ENCODE results near the gene ARID4B. TPM values are rescaled to one million over a fixed set of nuclear protein-coding genes. Genes with fewer than 3 reads are reported as not detected.
A peak's percentile ranks its signal among the peaks of the same experiment; 100 is the strongest.

ARID4B gene
- total and polyA plus RNA-seq, 7 experiments from 2014 or later = 60.8 to 124 (median 86.3) TPM

DNA sequence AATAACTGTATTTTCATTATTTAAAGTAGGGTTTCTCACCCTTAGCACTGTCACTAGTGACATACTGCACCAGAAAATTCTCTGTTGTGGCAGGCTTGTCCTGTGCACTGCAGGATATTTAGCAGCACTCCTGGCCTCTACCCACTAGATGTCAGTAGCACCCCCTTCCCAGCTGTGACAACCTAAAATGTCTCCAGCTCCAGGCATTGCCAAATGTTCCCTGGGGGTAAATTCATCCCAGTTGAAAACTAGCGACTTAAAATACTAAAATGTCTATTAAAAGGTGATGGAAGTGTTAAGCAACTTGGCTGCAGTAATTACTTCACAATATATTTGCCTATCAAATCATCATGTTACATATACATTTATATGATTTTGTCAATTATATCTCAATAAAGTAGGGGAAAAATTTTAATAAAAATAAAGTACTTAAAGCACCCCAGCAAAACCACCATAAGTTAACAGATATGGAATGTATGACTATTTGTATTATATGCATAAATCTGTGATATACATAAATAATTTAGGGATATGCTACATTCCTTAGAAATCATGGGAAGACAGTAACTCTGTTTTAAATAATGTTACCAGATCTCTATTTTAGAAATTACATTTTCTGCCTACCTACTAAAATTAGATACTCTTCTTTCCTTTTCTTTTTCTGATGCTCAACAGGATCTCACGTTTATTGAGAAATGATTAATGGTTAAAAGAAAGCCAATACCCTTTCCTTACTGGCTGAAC lies 74.6 kb downstream of the ARID4B start:
- no peaks in the 10 kb centered on the region for H3K27me3 Mint-ChIP-seq
- Histone ChIP-seq H3K27ac (ENCODE audit: low read depth, low read length) (no peak overlapping the region), H3K4me1 (ENCODE audit: control insufficient read depth in 2 of 2, insufficient read depth in 2 of 2, low read length in 2 of 2) (peaks cover 0 to 5% of the 10 kb centered on the region in 2 donors), H3K27me3 (ENCODE audit: control insufficient read depth in 2 of 2, insufficient read depth in 2 of 2, low read length in 2 of 2) (no peaks in the 10 kb centered on the region), H3K36me3 (ENCODE audit: control insufficient read depth in 2 of 3, insufficient read depth in 3 of 3, low read length in 3 of 3) (peaks cover 0 to 16% (median 10%) of the 10 kb centered on the region in 3 experiments), H3K9me3 (ENCODE audit: control insufficient read depth in 2 of 3, low read length in 3 of 3) (no peaks in the 10 kb centered on the region), H3K4me3 (ENCODE audit: low read length) (no peak overlapping the region)
- ChIA-PET CTCF (interaction anchor here (0.6 to 3.2 kb wide), 8 partner anchors 13 to 171 kb away, joined by 3 to 34 read pairs (median 3); no protein-coding TSS in a partner anchor), POLR2A (no interaction called here)
- intact Hi-C loops (cut with micrococcal nuclease) = loop anchor here (1.0 to 5.0 kb wide), 10 partner anchors 9 to 766 kb away; partner anchors contain the start of genes ARID4B (in 2 of the 2), B3GALNT2 (in 2 of the 2), GGPS1 (in 2 of the 2) and TBCE (in 1 of the 2)
- peak overlapping the region in 5 of 9 donors; percentile 16 to 65 (median 23) for H3K27ac Mint-ChIP-seq
- peaks cover 0 to 16% (median 9%) of the 10 kb centered on the region in 5 donors for H3K36me3 Mint-ChIP-seq
- DNase-seq (peak; percentile 27 to 70 (median 63)), ATAC-seq (peak; percentile 96)
- no peak overlapping the region for H3K4me3 Mint-ChIP-seq
- H3K9me3 Mint-ChIP-seq = no peaks in the 10 kb centered on the region
- H3K4me1 Mint-ChIP-seq = peaks cover 13 to 51% (median 41%) of the 10 kb centered on the region in 7 donors

DNA sequence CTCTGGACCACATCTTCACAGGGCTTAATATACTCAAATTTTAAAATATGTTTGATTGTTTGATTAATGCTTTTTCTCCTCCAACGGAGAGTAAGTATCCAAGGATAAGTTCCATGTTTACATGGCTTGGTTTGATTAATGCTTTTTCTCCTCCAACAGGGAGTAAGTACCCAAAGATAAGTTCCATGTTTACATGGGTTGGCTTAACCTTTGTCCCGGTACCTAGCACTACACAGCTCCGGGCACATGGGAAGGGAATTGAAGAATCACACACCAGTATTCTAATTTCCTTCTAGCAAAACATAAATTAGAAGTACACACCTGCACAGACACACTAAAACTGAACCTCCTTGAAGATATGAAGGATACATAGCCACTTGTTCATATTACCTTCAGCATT lies 77.5 kb downstream of the ARID4B start:
- no peak overlapping the region for H3K27ac Mint-ChIP-seq
- no peaks in the 10 kb centered on the region for H3K27me3 ChIP-seq (ENCODE audit: control insufficient read depth in 2 of 2, insufficient read depth in 2 of 2, low read length in 2 of 2)
- H3K9me3 ChIP-seq (ENCODE audit: control insufficient read depth in 2 of 3, low read length in 3 of 3) = no peaks in the 10 kb centered on the region

DNA sequence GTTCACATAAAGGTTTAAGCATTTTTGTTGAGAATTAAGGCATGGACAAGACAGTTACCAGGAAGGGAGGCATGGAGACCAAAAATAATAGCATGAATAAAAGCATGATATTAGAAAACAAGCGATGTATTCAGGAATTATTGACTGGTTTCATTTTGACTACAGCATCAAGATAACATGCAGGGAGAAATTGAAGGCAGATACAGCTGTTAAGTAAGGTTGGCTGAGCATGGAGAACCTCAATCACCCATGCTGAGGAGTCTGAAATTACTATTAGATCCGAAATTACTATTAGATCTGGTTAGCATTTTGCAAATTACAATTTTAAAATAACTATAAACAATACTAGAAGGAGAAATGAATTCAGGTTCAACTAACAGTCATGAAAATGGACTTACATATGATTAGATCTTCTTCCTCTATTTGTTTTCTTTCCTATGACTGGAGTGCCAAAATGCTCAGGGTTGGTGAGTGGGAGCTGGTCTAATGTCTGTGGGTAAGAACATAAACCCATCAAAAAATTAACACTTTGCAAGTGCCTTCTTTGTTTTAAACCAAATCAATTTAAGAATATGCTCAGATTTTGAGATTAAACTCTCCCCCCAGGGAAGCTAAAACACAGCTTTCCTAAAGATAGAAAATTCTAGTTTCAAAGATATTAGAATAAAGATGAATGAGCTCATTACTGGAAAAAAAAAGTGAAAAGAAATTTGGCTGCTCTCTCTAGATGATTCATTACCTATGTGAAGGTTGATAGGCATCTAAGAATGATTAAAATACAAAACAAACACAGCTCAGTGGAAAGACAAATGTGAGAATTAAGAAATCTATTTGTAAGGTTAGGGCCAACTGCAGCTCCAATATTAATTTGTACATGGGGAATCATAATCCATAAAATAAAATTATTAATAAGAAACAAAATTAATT lies 81.7 kb downstream of the ARID4B start:
- ATAC-seq = no peak
- Histone ChIP-seq H3K4me1 (ENCODE audit: control insufficient read depth in 2 of 2, insufficient read depth in 2 of 2, low read length in 2 of 2) (peaks cover 13 to 18% of the 10 kb centered on the region in 2 donors), H3K36me3 (ENCODE audit: control insufficient read depth in 2 of 3, insufficient read depth in 3 of 3, low read length in 3 of 3) (peaks cover 0 to 15% (median 3%) of the 10 kb centered on the region in 3 experiments), H3K27me3 (ENCODE audit: control insufficient read depth in 2 of 2, insufficient read depth in 2 of 2, low read length in 2 of 2) (no peaks in the 10 kb centered on the region), H3K4me3 (ENCODE audit: low read length) (no peak overlapping the region), H3K27ac (ENCODE audit: low read depth, low read length) (peak overlapping the region; percentile 39), H3K9me3 (ENCODE audit: control insufficient read depth in 2 of 3, low read length in 3 of 3) (no peaks in the 10 kb centered on the region)
- POLR2A ChIA-PET = interaction anchor here (0.8 to 1.0 kb wide), 2 partner anchors 9 to 14 kb away, joined by 3 to 4 read pairs; no protein-coding TSS in a partner anchor
- H3K27ac Mint-ChIP-seq = peak overlapping the region in 7 of 9 donors; percentile 5 to 79 (median 52)
- DNase-seq = no peak
- CTCF ChIA-PET = interaction anchor here (0.9 to 1.5 kb wide), 2 partner anchors 114 to 170 kb away, joined by 3 to 5 read pairs; no protein-coding TSS in a partner anchor
- H3K4me3 Mint-ChIP-seq = peak overlapping the region in 6 of 10 donors; percentile 14 to 47 (median 33)
- no peaks in the 10 kb centered on the region for H3K27me3 Mint-ChIP-seq
- H3K36me3 Mint-ChIP-seq = peaks cover 10 to 25% (median 16%) of the 10 kb centered on the region in 5 donors
- H3K9me3 Mint-ChIP-seq = no peaks in the 10 kb centered on the region
- intact Hi-C loops (cut with micrococcal nuclease) = loop anchor here in 1 of 2 donors (10.0 kb wide), 1 partner anchor 141 kb away; no protein-coding TSS in a partner anchor
- peaks cover 17 to 57% (median 48%) of the 10 kb centered on the region in 7 donors for H3K4me1 Mint-ChIP-seq

More for the DNA sequence above, 77.5 kb downstream of the ARID4B start:
- intact Hi-C loops (cut with micrococcal nuclease) = loop anchor here (5.0 kb wide), 3 partner anchors 148 to 763 kb away; partner anchors contain the start of gene B3GALNT2 (in 2 of the 2)
- Mint-ChIP-seq H3K27me3 (no peaks in the 10 kb centered on the region), H3K9me3 (no peaks in the 10 kb centered on the region), H3K4me3 (no peak overlapping the region), H3K4me1 (peaks cover 10 to 49% (median 47%) of the 10 kb centered on the region in 7 donors), H3K36me3 (peaks cover 4 to 27% (median 16%) of the 10 kb centered on the region in 5 donors)
- POLR2A ChIA-PET = no interaction called here
- CTCF ChIA-PET = interaction anchor here (0.6 to 3.2 kb wide), 2 partner anchors 109 to 166 kb away, joined by 3 to 34 read pairs; no protein-coding TSS in a partner anchor
- H3K36me3 ChIP-seq (ENCODE audit: control insufficient read depth in 2 of 3, insufficient read depth in 3 of 3, low read length in 3 of 3) = peaks cover 0 to 16% (median 15%) of the 10 kb centered on the region in 3 experiments
- no peak overlapping the region for H3K4me3 ChIP-seq (ENCODE audit: low read length)
- H3K27ac ChIP-seq (ENCODE audit: low read depth, low read length) = no peak overlapping the region
- ATAC-seq (no peak), DNase-seq (no peak)
- peaks cover 11 to 17% of the 10 kb centered on the region in 2 donors for H3K4me1 ChIP-seq (ENCODE audit: control insufficient read depth in 2 of 2, insufficient read depth in 2 of 2, low read length in 2 of 2)

DNA sequence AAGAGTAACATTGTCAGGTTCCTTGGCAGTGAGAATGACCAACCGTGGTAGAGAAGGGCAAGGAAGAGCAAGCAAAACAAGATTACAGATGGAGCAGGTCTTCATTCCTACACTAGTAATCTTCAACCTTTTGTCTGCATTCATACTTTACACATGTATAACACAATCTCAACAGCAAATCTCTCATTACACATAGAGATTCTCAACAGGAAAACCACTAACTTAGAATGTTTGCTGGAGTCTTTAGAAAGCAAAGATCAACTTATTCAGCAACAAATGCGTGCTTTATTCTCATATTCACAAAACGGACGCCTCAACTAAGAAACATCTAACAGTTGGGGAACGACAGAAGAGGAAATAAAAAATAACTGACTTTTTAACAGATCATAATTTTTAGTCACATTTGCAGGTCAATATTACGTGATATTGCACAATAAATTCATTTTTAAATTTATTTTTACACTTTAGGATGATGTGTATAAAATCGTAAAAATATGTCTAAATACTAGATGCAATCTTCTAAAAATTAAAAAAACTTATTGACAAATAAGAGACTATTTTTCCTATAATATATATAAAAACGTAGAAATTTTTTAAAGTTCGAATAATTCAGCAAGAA lies 82.9 kb downstream of the ARID4B start:
- Mint-ChIP-seq H3K4me1 (peaks cover 24 to 68% (median 59%) of the 10 kb centered on the region in 7 donors), H3K27me3 (no peaks in the 10 kb centered on the region), H3K9me3 (no peaks in the 10 kb centered on the region), H3K4me3 (peak overlapping the region in 9 of 10 donors; percentile 6 to 77 (median 56)), H3K36me3 (peaks cover 10 to 18% (median 16%) of the 10 kb centered on the region in 5 donors), H3K27ac (peak overlapping the region; percentile 6 to 70 (median 41))
- DNase-seq (peak in 3 of 9 donors; percentile 14 to 28 (median 21)), ATAC-seq (peak; percentile 27)
- POLR2A ChIA-PET = no interaction called here
- H3K4me3 ChIP-seq (ENCODE audit: low read length) = no peak overlapping the region
- peaks cover 0 to 5% (median 0%) of the 10 kb centered on the region in 3 experiments for H3K36me3 ChIP-seq (ENCODE audit: control insufficient read depth in 2 of 3, insufficient read depth in 3 of 3, low read length in 3 of 3)
- no peak overlapping the region for H3K27ac ChIP-seq (ENCODE audit: low read depth, low read length)
- intact Hi-C loops (cut with micrococcal nuclease) = loop anchor here in 1 of 2 donors (1.0 to 10.0 kb wide), 2 partner anchors 8 to 140 kb away; no protein-coding TSS in a partner anchor
- H3K9me3 ChIP-seq (ENCODE audit: control insufficient read depth in 2 of 3, low read length in 3 of 3) = no peaks in the 10 kb centered on the region
- H3K27me3 ChIP-seq (ENCODE audit: control insufficient read depth in 2 of 2, insufficient read depth in 2 of 2, low read length in 2 of 2) = no peaks in the 10 kb centered on the region
- CTCF ChIA-PET = interaction anchor here (2.4 kb wide), 1 partner anchor 171 kb away, joined by 21 read pairs; no protein-coding TSS in a partner anchor
- H3K4me1 ChIP-seq (ENCODE audit: control insufficient read depth in 2 of 2, insufficient read depth in 2 of 2, low read length in 2 of 2) = peaks cover 17 to 18% of the 10 kb centered on the region in 2 donors

DNA sequence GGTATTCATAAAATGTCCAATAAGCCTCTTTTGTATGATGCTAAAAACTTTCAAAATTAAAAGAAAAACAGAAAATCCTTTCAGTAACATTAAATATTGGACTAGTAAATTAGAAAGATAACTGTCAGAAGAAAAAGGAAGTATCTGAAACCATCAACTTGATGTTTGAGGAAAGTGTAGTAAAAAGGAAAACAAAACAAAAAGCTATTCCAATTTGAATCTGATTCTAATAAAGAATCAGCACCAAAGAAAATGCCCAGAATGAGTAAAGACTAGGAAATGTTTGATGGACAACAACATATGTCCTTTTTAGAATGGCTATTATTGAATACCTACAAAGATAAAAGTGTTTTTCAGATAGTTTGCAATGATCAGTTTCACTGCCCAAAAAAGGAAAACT lies 87.0 kb downstream of the ARID4B start:
- Mint-ChIP-seq H3K27ac (peak overlapping the region in 5 of 9 donors; percentile 13 to 76 (median 32)), H3K4me1 (peaks cover 20 to 62% (median 51%) of the 10 kb centered on the region in 7 donors), H3K27me3 (no peaks in the 10 kb centered on the region), H3K9me3 (no peaks in the 10 kb centered on the region), H3K36me3 (peaks cover 10 to 27% (median 16%) of the 10 kb centered on the region in 5 donors), H3K4me3 (peak overlapping the region in 3 of 10 donors; percentile 2 to 19 (median 12))
- no peaks in the 10 kb centered on the region for H3K27me3 ChIP-seq (ENCODE audit: control insufficient read depth in 2 of 2, insufficient read depth in 2 of 2, low read length in 2 of 2)
- no peak overlapping the region for H3K27ac ChIP-seq (ENCODE audit: low read depth, low read length)
- ATAC-seq (no peak), DNase-seq (no peak)
- intact Hi-C loops (cut with micrococcal nuclease) = loop anchor here in 1 of 2 donors (10.0 kb wide), 1 partner anchor 136 kb away; no protein-coding TSS in a partner anchor
- H3K4me1 ChIP-seq (ENCODE audit: control insufficient read depth in 2 of 2, insufficient read depth in 2 of 2, low read length in 2 of 2) = peaks cover 10 to 11% of the 10 kb centered on the region in 2 donors
- POLR2A ChIA-PET = no interaction called here
- peaks cover 0 to 31% (median 0%) of the 10 kb centered on the region in 3 experiments for H3K36me3 ChIP-seq (ENCODE audit: control insufficient read depth in 2 of 3, insufficient read depth in 3 of 3, low read length in 3 of 3)
- H3K9me3 ChIP-seq (ENCODE audit: control insufficient read depth in 2 of 3, low read length in 3 of 3) = no peaks in the 10 kb centered on the region
- CTCF ChIA-PET = interaction anchor here (1.2 kb wide), 1 partner anchor 171 kb away, joined by 5 read pairs; no protein-coding TSS in a partner anchor
- no peak overlapping the region for H3K4me3 ChIP-seq (ENCODE audit: low read length)

Measured in naive thymus-derived CD4-positive, alpha-beta T cell (primary cell).